D721Med (cell line): Measurements from ENCODE around the gene OAS2.
"Not testable (repeated sequence)": the region's sequence is repeated elsewhere in the genome, so short reads cannot be mapped to it uniquely, and the experiment has no call there.

Experiments
- DNase-seq: peaks from one replicate; pipeline ENCODE4 v3.0.0; 2011; ENCODE audit warnings: low spot score; ENCODE audit not compliant: insufficient read length
- FAIRE-seq: peaks from 2 replicates; lab custom pipeline; 2011; peaks lifted over from hg19 to GRCh38; lab: Jason Lieb, UNC
- TF ChIP-seq, protein P1 (sequence below): IDR thresholded peaks from 2 replicates; pipeline ENCODE4 v1.5.1; 2012; ENCODE audit warnings: mild to moderate bottlenecking, control low read depth; ENCODE audit not compliant: insufficient read depth; ENCODE audit errors: missing control alignments

The OAS2 gene

DNA sequence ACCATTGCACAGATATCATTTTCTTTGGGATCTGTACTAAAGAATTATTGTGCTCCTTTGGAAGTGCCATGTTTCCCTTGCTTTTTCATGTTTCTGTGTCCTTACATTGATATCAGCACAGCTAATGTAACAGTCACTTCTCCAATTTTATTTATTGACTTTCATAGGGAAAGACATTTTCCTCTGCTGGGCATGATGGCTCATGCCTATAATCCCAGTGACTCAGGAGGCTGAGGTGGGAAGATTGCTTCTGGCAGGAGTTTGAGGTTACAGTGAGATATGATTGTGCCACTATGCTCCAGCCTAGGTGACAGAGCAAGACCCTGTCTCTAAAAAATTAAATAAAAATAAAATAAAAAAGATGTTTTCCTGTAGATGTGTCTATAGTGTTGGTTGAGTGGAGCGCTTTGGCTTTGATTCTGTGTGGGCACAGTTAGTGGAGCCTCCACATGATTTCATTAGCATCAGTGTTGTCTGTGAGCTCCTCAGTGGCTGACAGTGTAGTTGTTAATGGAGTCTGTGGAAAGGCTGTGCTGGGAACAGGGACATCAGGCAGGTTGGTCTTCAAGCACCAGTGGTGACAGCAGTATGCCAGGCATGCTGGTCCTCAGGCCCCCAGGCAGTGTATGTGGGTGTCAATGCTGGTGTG lies 7.4 kb downstream of the OAS2 start:
- DNase-seq (no peak), FAIRE-seq (no peak)
- TF ChIP-seq, protein P1, sequence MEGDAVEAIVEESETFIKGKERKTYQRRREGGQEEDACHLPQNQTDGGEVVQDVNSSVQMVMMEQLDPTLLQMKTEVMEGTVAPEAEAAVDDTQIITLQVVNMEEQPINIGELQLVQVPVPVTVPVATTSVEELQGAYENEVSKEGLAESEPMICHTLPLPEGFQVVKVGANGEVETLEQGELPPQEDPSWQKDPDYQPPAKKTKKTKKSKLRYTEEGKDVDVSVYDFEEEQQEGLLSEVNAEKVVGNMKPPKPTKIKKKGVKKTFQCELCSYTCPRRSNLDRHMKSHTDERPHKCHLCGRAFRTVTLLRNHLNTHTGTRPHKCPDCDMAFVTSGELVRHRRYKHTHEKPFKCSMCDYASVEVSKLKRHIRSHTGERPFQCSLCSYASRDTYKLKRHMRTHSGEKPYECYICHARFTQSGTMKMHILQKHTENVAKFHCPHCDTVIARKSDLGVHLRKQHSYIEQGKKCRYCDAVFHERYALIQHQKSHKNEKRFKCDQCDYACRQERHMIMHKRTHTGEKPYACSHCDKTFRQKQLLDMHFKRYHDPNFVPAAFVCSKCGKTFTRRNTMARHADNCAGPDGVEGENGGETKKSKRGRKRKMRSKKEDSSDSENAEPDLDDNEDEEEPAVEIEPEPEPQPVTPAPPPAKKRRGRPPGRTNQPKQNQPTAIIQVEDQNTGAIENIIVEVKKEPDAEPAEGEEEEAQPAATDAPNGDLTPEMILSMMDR, result no peak

DNA sequence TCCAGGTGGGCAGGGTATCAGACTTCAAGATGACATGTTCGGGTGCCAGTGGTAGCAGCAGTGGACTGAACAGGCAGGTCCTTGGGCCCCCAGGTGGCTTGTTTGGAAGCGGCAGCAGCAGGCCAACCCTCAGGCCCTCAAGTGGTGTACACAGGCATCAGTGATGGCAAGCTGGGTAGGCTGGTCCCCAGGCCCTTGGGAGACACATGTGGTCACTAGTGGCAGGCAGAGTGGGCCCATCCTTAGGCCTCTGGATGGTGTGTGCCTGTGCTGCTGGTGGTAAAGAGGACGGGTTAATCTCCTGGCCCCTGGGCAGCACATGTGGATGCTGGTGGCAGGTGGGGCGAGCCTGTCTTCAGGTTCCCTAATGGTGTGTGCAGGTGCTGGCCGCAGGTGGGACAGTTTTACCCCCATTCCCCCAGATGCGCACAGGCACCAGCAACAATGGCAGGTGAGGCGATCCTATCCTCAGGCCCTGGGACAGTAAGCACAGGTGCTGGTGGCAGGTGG lies 8.0 kb downstream of the OAS2 start:
- DNase-seq, result no peak
- FAIRE-seq, result no peak
- TF ChIP-seq, protein P1, result no peak

DNA sequence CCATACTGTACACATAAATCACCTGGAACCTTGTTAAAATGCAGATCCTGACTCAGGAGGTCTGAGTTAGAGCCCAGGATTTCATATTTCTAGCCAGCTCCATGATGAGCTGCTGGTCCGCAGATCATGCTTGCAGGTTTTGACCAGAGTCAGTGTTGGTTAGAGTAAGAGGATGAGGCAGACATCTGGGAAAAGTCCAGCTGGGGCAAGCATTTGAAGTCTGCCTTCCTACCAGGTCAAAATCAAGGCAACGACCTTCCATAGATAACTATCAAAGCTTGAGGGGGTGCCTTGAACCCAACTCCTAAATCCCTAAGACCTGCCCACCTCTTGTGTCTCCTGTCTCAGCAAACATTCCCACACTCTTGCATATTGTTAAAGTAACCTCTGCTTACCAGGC lies 9.2 kb downstream of the OAS2 start:
- TF ChIP-seq, protein P1, result no peak
- DNase-seq, result no peak
- no peak for FAIRE-seq

DNA sequence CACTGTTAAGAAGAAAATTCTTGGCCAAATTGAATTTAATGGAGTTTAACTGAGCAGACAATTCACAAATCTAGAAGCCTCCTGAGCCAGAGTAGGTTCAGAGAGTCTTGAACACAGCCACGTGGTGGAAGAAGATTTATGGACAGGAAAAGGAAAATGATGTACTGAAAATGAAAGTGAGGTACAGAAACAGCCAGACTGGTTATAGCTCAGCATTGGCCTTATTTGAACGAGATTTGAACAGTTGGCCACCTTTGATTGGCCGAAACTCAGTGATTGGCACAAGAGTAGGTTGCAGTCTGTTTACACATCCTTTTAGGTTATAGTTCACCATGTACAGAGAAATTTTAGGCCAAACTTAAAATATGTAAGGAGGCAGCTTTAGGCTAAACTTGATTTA lies 9.9 kb downstream of the OAS2 start:
- TF ChIP-seq, protein P1, result no peak
- DNase-seq (no peak), FAIRE-seq (no peak)

DNA sequence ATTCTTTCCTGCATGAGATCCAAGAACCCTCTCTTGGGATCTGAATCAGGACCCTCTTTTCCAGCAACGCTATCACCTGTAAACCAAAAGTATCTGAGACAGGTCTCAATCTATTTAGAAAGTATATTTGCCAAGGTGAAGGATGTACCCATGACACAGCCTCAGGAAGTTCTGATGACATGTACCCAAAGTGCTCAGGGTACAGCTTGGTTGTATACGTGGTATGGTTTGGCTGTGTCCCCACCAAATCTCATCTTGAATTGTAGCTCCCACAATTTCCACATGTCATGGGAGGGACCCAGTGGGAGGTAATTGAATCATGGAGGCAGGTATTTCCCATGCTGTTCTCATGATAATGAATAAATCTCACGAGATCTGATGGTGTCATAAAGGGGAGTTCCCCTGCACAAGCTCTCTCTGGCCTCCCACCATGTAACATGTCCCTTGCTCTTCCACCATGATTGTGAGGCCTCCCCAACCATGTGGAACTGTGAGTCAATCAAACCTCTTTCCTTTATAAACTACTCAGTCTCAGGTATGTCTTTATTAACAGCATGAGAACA lies 10.6 kb downstream of the OAS2 start:
- not testable (repeated sequence) for DNase-seq, FAIRE-seq

DNA sequence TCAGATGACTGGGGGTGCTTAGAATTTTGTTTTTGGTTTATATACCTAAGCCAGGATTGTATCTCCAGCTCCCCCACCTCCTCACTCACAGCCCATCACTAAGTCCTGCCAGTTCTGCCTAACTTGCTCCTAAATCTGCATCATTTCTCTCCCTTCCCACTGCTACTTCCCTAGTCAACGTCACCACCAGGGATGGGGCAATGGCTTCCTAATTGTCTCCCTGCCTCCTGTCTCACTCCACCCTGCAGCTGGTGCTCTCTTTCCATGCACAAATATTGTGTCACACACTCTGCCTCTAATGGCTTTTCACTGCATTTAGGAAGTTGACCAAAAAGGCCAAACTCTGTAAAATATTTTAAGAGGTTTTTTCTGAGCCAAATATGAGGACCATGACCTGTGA lies 11.5 kb downstream of the OAS2 start:
- DNase-seq (no peak), FAIRE-seq (no peak)
- TF ChIP-seq, protein P1, result no peak

DNA sequence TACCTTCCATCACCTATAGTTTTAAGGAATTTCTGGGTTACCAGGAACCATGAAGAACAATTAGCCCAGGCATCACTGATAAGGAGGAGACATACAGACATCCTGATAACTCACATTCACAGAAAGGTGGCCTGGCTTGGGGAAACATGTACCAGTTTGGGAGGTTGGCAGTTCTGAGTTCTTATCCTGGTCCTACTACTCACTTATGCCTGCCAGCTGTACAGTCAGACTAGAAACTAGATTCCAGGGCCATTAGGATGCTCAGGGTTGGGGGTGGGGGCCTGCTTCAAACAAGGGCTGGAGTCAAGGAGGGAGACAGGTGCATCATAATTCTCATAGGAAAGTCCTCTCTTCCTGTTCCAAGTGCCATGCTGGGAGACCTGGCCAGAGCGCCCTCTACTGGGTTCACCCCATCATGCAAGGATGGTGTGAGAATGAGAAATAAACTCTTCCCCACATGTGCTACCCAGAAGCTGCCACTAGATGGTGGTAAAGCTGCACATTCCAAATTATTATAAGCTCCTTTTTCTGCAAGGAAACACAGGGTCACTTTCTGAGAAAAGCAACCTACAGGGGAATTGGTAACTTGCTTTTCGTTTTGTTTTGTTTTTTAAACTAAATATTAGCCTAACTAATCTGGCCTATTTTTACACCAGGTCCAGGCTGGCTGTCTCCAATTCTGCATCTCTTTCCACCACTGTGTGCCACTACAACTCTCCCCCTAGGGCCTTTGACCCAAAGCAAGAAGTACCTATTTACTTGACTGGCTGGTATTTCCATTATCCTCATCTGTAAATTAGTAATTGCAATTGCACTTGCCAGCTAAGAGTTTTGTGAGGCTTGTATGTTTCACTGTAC lies 14.5 kb downstream of the OAS2 start:
- DNase-seq, result peak; percentile 33
- no peak for FAIRE-seq
- TF ChIP-seq, protein P1, result peak; percentile 85
